Sigmoid colon (tissue), 4 donors: Measurements from ENCODE around the gene SNX21.

ENCODE experiments used
- EP300 ChIP-seq, 4 donors: sonication (generic); formaldehyde crosslinking; IDR thresholded peaks; one replicate each; pipeline ENCODE4 v1.6.1; 2017; ENCODE audit warnings: antibody characterized with exemption in 4 of 4
- POLR2A ChIP-seq, 2 donors: fragments of 450-650 bp; IDR thresholded peaks; one replicate each; pipeline ENCODE4 v1.6.1; 2016; ENCODE audit warnings: antibody characterized with exemption in 2 of 2, mild to moderate bottlenecking in 2 of 2, moderate library complexity in 2 of 2
- POLR2AphosphoS5 ChIP-seq, 4 donors: sonication (generic); formaldehyde crosslinking; IDR thresholded peaks; one replicate each; pipeline ENCODE4 v1.6.1; 2017; ENCODE audit warnings: antibody characterized with exemption in 4 of 4
- TF ChIP-seq, protein P1 (sequence below), 4 experiments: fragments of 450-650 bp in 3 of 4; fragments of 200-600 bp in 1 of 4; IDR thresholded peaks; one replicate each; pipeline ENCODE4 v1.5.1; 2016 to 2019; ENCODE audit warnings: antibody characterized with exemption in 4 of 4, mild to moderate bottlenecking in 3 of 4, moderate library complexity in 2 of 4

DNA sequence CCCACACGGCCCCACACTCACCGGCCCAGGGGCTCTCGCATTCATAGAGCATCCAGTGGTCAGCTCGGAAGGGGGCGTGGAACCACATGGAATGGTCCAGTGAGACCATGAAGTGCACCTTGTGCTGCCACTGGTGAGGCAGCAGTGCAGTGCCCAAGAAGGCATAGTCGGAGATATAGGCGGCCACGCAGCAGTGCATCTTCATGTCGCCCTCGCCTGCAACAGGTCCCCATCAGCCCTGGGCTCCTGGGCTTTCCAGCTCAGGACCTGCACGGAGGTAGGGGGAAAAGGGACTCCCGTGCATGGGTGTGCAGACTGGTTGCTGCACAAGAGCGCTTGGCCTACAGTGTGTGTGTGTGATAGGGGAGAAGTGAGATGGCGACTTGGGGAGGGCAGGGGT is 9.9 kb downstream of the SNX21 start:
- TF ChIP-seq, protein P1, sequence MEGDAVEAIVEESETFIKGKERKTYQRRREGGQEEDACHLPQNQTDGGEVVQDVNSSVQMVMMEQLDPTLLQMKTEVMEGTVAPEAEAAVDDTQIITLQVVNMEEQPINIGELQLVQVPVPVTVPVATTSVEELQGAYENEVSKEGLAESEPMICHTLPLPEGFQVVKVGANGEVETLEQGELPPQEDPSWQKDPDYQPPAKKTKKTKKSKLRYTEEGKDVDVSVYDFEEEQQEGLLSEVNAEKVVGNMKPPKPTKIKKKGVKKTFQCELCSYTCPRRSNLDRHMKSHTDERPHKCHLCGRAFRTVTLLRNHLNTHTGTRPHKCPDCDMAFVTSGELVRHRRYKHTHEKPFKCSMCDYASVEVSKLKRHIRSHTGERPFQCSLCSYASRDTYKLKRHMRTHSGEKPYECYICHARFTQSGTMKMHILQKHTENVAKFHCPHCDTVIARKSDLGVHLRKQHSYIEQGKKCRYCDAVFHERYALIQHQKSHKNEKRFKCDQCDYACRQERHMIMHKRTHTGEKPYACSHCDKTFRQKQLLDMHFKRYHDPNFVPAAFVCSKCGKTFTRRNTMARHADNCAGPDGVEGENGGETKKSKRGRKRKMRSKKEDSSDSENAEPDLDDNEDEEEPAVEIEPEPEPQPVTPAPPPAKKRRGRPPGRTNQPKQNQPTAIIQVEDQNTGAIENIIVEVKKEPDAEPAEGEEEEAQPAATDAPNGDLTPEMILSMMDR (IDR thresholded peaks at IDR 0.05), result no peak
- TF ChIP-seq POLR2A (IDR thresholded peaks at IDR 0.05) (no peak), POLR2AphosphoS5 (IDR thresholded peaks at IDR 0.05) (peak in 2 of 4 donors; percentile 6 to 12), EP300 (IDR thresholded peaks at IDR 0.05) (no peak)
